Breast epithelium (tissue), 3 donors: Measurements from ENCODE around the gene CEP128.

ENCODE experiments used
- CTCF ChIP-seq, 3 donors: fragments of 450-650 bp; IDR thresholded peaks; one replicate each; pipeline ENCODE4 v1.5.1; 2016 to 2017; ENCODE audit warnings: antibody characterized with exemption in 3 of 3, mild to moderate bottlenecking in 3 of 3, moderate library complexity in 3 of 3
- POLR2A ChIP-seq: fragments of 450-650 bp; IDR thresholded peaks from one replicate; pipeline ENCODE4 v1.6.1; 2016; ENCODE audit warnings: antibody characterized with exemption, mild to moderate bottlenecking, moderate library complexity

- TF ChIP-seq CTCF (IDR thresholded peaks at IDR 0.05) (no peak), POLR2A (no peak)
These were observed 287.6 kb downstream of the CEP128 start for GRCh38 chr14:80653956-80654355.
